Ishikawa (cell line): ENCODE measurements around the gene SDHB.

ENCODE experiments used
- NFIC ChIP-seq: IDR thresholded peaks from 2 replicates; pipeline ENCODE4 v1.6.1; 2012
- RAD21 ChIP-seq: IDR thresholded peaks from 2 replicates; pipeline ENCODE4 v1.6.1; 2012; ENCODE audit warnings: low read depth
- TAF1 ChIP-seq: IDR thresholded peaks from 2 replicates; pipeline ENCODE4 v1.6.1; 2012; ENCODE audit warnings: low read depth, mild to moderate bottlenecking
- TCF12 ChIP-seq: IDR thresholded peaks from 2 replicates; pipeline ENCODE4 v1.6.1; 2012; ENCODE audit warnings: low read depth
- YY1 ChIP-seq: IDR thresholded peaks from 2 replicates; pipeline ENCODE4 v1.6.1; 2012; ENCODE audit warnings: low read depth
- TF ChIP-seq, protein P1 (sequence below): IDR thresholded peaks from 2 replicates; pipeline ENCODE4 v1.6.1; 2012
- TF ChIP-seq, protein P2 (sequence below): IDR thresholded peaks from 2 replicates; pipeline ENCODE4 v1.6.1; 2012; ENCODE audit warnings: low read depth, mild to moderate bottlenecking

DNA sequence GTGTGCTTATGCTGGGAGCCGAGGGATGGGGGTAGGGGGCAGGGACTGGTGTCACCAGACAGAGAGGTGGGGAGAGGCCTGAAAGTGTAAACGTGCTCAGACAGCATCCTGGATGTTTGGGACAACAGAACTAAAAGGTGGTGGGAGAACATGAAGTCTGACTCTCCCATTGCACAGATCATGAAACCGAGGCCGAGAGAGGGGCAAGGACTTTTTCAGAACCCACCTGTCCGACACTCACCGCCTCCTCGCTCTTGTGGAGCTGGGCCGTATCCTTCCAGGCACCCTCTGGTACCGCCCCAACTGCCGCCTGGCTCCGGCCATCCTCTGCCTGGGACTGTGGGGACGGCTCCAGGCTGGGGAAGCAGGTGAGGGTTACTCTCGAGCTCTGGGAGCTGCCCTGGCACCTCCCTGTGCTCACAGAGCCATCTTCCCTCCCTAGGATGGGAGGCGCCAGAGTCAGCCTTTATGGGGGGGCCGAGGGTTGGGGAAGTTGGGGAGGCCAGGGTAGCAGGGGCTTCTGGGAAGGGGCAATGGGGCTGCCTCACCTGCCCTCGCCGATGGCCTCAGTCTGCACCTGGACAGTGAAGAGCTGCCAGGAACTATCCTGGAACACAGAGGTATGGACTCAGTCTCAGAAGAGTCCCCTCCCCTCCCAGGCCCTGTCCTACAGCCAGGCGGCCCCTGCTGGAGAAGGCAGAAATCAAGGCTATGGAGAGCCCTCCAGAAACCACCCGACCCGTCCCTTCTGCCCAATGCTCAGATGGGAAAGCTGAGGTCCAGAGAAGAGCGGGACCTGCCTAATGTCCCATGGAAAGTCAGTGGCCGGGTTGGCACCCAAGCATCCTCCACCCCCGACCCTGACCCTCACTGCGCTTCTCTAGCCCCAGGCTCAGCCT lies 49.1 kb downstream of the SDHB start:
- TF ChIP-seq YY1: no peak
- TF ChIP-seq, protein P1, sequence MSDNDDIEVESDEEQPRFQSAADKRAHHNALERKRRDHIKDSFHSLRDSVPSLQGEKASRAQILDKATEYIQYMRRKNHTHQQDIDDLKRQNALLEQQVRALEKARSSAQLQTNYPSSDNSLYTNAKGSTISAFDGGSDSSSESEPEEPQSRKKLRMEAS: no peak
- TF ChIP-seq TAF1: no peak
- TF ChIP-seq, protein P2, sequence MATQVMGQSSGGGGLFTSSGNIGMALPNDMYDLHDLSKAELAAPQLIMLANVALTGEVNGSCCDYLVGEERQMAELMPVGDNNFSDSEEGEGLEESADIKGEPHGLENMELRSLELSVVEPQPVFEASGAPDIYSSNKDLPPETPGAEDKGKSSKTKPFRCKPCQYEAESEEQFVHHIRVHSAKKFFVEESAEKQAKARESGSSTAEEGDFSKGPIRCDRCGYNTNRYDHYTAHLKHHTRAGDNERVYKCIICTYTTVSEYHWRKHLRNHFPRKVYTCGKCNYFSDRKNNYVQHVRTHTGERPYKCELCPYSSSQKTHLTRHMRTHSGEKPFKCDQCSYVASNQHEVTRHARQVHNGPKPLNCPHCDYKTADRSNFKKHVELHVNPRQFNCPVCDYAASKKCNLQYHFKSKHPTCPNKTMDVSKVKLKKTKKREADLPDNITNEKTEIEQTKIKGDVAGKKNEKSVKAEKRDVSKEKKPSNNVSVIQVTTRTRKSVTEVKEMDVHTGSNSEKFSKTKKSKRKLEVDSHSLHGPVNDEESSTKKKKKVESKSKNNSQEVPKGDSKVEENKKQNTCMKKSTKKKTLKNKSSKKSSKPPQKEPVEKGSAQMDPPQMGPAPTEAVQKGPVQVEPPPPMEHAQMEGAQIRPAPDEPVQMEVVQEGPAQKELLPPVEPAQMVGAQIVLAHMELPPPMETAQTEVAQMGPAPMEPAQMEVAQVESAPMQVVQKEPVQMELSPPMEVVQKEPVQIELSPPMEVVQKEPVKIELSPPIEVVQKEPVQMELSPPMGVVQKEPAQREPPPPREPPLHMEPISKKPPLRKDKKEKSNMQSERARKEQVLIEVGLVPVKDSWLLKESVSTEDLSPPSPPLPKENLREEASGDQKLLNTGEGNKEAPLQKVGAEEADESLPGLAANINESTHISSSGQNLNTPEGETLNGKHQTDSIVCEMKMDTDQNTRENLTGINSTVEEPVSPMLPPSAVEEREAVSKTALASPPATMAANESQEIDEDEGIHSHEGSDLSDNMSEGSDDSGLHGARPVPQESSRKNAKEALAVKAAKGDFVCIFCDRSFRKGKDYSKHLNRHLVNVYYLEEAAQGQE: no peak
- TF ChIP-seq TCF12: no peak
- TF ChIP-seq NFIC: no peak
- no peak for TF ChIP-seq RAD21
